Lower leg skin (tissue), 4 donors: ENCODE data around the gene OSBPL2. TPM values are rescaled to one million over a fixed set of nuclear protein-coding genes. Genes with fewer than 3 reads are reported as not detected.

ENCODE experiments used
- DNase-seq, 2 donors: peaks; one replicate each; pipeline ENCODE4 v3.0.0-alpha.2; 2019; ENCODE audit warnings: low spot score in 2 of 2
- H3K4me3 ChIP-seq: fragments of 200-600 bp; sonication (generic); 2 replicates; pipeline ENCODE4 v1.5.1; 2017; ENCODE audit warnings: mild to moderate bottlenecking, low read depth; ENCODE audit not compliant: poor library complexity, severe bottlenecking
- POLR2A ChIP-seq, 2 donors: fragments of 450-650 bp; IDR thresholded peaks; one replicate each; pipeline ENCODE4 v1.6.1; 2016 to 2017; ENCODE audit warnings: antibody characterized with exemption in 2 of 2, mild to moderate bottlenecking in 1 of 2, moderate library complexity in 1 of 2
- WGBS, 2 donors: methylation state at CpG; one replicate each; pipeline ENCODE4 v1.1.5; 2018; 5-methylcytosine and 5-hydroxymethylcytosine counted together
- intact Hi-C: fragments of 100-400 bp; cut with DNase I; formaldehyde crosslinking; loops from one replicate; pipeline ENCODE4 v1.15.0; 2023; ENCODE audit warnings: low total_unique reads
- total RNA-seq, 4 donors: library from RNA; depleted of rRNA; stranded (reverse); fragments of >200 nt; gene quantifications; one replicate each; pipeline ENCODE4 v1.1.0, GENCODE V29; 2016
- TF ChIP-seq, protein P1 (sequence below), 3 donors: fragments of 450-650 bp; IDR thresholded peaks; one replicate each; pipeline ENCODE4 v1.5.1; 2016; ENCODE audit warnings: antibody characterized with exemption in 3 of 3, mild to moderate bottlenecking in 3 of 3, moderate library complexity in 2 of 3

The OSBPL2 gene
- total RNA-seq, 4 donors from 2014 or later: 69.7 to 135 (median 86.0) TPM

DNA sequence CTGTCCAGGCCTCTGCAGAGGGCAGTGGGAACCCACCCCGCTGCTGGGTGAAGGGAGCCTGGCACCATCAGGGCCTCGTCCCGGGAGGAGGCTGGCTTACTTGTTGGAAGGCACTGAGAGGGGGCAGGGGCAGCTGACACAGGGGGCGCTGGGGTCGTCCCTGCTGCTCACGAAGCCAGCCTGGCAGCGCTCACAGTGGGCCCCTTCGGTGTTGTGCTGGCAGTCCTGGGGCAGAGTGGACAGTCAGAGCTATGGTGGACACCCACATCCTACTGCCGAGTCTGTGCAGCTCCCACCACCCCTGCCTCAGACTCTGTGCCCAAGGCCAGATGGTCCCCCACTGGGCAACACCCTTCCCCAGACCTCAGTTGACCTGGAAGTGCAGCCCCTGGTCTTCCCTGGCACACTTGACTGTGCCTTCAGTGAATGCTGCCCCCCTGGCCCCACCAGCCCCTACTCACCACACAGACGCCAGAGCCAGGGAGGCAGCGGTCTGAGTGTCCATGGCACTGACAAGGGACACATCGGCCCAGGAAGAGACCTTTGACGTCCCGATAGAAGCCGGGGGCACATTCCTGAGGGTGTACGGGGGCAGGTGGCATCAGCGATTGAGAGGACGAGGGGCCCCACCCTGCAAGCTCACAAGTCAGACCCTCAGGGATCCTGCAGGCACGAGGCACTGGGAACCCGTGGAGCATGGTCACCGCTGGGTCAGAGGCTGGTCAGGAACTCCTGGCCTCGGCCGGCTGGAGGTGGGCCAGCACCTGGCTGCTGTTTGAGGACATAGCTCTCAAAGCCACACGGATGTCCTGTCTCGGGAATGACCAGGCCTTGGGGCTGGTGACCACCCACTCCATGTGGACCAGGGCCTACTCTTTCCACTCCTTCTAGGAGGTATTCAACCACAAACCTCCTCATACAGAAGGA is 85.9 kb downstream of the OSBPL2 start:
- intact Hi-C loops: no loop called here
- DNase-seq: no peak
- no peak for TF ChIP-seq POLR2A (IDR thresholded peaks at IDR 0.05)
- TF ChIP-seq, protein P1, sequence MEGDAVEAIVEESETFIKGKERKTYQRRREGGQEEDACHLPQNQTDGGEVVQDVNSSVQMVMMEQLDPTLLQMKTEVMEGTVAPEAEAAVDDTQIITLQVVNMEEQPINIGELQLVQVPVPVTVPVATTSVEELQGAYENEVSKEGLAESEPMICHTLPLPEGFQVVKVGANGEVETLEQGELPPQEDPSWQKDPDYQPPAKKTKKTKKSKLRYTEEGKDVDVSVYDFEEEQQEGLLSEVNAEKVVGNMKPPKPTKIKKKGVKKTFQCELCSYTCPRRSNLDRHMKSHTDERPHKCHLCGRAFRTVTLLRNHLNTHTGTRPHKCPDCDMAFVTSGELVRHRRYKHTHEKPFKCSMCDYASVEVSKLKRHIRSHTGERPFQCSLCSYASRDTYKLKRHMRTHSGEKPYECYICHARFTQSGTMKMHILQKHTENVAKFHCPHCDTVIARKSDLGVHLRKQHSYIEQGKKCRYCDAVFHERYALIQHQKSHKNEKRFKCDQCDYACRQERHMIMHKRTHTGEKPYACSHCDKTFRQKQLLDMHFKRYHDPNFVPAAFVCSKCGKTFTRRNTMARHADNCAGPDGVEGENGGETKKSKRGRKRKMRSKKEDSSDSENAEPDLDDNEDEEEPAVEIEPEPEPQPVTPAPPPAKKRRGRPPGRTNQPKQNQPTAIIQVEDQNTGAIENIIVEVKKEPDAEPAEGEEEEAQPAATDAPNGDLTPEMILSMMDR (IDR thresholded peaks at IDR 0.05): no peak
- 79 to 84% methylated on average over 19 to 23 of the region's 25 CpGs for WGBS, 2 donors
- H3K4me3 ChIP-seq: no peak overlapping the region

DNA sequence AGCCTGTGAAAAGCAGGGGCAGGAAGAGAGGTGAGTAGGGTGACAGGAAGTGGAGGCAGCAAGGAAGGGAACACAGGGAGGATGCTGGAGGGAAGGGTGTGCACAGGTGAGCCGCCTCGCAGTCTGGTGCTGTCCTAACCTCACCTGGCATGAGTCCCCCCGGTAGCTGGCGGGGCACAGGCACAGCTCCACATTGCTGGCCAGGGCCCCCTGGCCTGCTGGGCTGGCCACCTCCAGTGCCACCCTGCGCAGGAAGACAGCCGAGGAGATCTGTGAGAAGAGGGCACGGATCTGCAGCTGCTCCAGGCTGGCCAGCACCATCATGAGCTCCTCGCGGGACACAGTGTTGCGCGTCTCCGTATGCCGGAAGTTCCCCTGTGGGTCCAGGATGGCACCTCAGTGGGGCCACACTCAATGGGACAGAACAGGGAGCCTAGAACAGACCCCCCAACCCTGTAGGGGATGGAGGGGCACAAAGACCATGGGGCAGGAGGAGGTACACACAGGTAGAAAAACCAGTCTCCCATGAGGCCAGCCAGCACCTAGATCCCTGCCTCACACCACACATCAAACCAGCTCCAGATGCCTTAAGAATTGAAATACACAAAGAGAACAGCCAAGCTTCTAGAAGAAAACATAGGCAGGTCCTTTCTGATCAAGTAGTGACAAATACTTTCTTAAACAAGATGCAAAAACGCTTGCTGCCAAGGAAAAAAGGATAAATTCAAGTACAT is 87.0 kb downstream of the OSBPL2 start:
- intact Hi-C loops: no loop called here
- TF ChIP-seq, protein P1 (IDR thresholded peaks at IDR 0.05): no peak
- TF ChIP-seq POLR2A (IDR thresholded peaks at IDR 0.05): no peak
- H3K4me3 ChIP-seq: no peak overlapping the region
- no peak for DNase-seq
- 63 to 64% methylated on average over 6 to 9 of the region's 14 CpGs for WGBS, 2 donors

DNA sequence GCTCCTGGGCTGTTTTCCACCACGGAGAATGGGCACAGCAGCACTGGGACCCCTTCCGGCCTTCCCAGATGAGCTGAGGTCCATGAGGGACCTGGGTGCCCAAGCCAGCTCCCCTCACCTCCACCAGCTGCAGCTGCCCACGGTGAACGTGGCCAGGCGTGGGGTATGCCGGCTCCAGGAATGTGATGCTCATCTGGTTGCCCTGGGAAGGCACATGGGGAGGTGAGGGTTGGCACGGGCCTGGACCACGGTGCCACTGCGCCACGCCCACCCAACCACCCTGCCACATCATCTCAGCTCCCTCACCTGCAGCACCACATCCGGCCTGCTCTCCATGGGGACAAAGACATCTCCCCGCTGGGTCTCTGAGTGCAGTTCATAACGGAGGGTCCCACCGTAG is 88.2 kb downstream of the OSBPL2 start:
- H3K4me3 ChIP-seq: no peak overlapping the region
- WGBS, 2 donors: 85 to 90% methylated on average over 9 to 10 of the region's 14 CpGs
- no peak for DNase-seq
- TF ChIP-seq POLR2A (IDR thresholded peaks at IDR 0.05): no peak
- TF ChIP-seq, protein P1 (IDR thresholded peaks at IDR 0.05): no peak
- intact Hi-C loops: no loop called here

DNA sequence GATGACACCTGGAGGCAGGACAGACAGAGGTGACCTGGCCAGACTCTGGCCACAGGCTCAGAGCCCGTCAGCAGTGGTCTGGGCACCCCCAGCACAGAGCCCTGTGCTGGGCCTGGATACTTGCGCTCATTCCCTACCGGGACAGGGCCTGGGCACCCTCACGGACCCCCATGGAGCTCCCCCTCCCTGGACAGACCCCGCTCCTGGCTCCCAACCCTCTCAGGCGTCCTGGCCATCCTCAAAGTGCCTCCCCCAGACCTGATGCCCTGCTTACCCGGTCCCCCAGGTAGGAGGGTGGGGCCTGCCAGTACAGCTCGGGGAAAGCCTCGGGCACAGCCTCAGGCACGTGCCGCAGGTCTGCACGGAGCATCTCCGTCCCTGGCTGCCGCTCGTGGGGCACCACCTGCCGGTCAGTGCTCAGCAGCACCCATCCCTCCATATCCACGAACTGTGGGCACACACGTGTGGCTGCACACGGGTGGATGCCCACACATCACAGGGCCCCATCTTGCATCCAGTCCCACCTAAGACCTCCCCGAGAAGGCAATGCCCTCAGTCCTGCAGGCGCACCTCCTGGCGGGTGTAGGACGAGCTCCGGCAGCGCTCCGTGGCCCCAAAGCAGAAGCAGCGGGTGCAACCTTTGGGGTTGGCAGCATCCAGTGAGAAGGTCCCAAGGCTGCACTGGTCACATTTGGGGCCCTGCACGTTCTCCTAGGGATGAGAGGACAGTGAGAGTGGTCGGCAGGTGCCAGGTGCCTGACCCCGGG is 88.8 kb downstream of the OSBPL2 start:
- 86 to 87% methylated on average over 25 to 29 of the region's 30 CpGs for WGBS, 2 donors
- no peak overlapping the region for H3K4me3 ChIP-seq
- DNase-seq: no peak
- TF ChIP-seq, protein P1 (IDR thresholded peaks at IDR 0.05): no peak
- TF ChIP-seq POLR2A (IDR thresholded peaks at IDR 0.05): no peak
- intact Hi-C loops: no loop called here

DNA sequence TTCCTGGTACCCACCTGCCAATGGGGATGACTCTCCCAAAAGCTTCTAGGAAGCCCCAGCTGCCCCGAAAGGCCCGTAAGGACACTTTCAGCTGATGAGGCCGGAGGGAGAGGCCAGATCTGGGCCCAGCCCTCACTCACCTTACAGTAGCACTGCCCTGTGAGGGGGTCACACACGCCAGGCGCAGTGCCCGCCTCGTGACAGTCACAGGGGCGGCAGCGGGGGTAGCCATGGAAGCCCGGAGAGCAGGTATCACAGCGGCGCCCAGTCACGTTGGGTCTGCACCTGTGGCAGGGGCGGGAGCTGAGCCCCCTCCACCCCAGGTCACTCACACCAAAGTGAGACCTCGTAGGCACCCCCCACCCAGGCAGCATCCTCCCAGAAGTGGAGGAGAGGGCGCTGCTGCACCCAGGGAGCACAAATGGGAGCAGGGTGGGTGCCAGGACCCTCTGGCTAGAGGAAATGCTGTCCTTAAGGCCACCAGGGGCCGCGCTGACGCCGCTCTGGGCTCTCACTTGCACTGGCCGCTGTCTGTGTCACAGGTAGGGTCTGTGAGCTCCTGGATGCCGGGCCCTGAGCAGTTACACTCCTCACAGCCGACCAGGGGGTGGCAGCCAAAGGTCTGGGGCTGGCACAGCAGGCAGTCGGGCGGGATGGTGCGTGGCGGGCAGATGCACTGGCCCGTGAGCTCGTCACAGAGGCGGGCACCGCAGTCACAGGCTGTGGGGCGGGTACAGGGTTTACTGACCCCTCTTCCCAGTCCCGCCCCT is 89.6 kb downstream of the OSBPL2 start:
- no peak overlapping the region for H3K4me3 ChIP-seq
- no peak for DNase-seq
- WGBS, 2 donors: 88 to 91% methylated on average over 29 to 33 of the region's 33 CpGs
- TF ChIP-seq POLR2A (IDR thresholded peaks at IDR 0.05): no peak
- TF ChIP-seq, protein P1 (IDR thresholded peaks at IDR 0.05): no peak
- intact Hi-C loops: no loop called here
